ENCODE results near the gene TBPL1. TPM values are rescaled to one million over a fixed set of nuclear protein-coding genes. Genes with fewer than 3 reads are reported as not detected.

Gene TBPL1
- total and polyA plus RNA-seq, 2 of the 8 experiments (the other 6 are each of a cell fraction or from before 2014, with no cell fraction given): 32.5 to 67.0 TPM

Small RNA genes within 50 kb of the gene (small RNA-seq; reads per million reads assigned to genes)
- gene AL449363.1 (ENCODE audit: insufficient read depth): not detected

Other genes with a start within 250 kb of the TBPL1 start
- gene TCF21, start 64.1 kb upstream of the TBPL1 start, total RNA-seq (2021; fragmentation: NEBNext Ultra II Directional; extraction: Animal tissue kit (Norgen Biotek cat#: 25700)): 0.09 TPM in 1 of 2 replicates, not detected in the other
- 0.05 and 0.06 TPM in 2 replicates for gene TCF21, start 64.1 kb upstream of the TBPL1 start, polyA plus RNA-seq (2011; rRNA removed)
- gene SLC2A12, start 99.4 kb downstream of the TBPL1 start, total RNA-seq (2021; fragmentation: NEBNext Ultra II Directional; extraction: Animal tissue kit (Norgen Biotek cat#: 25700)): 5.0 TPM in 2 replicates
- gene SLC2A12, start 99.4 kb downstream of the TBPL1 start, polyA plus RNA-seq (2011; rRNA removed): 2.9 and 4.8 TPM in 2 replicates